ENCODE data around the gene RAD51AP1. TPM values are rescaled to one million over a fixed set of nuclear protein-coding genes. Genes with fewer than 3 reads are reported as not detected.
A peak's percentile ranks its signal among the peaks of the same experiment; 100 is the strongest.

Gene RAD51AP1
- total RNA-seq (23.1 and 23.4 TPM in 2 replicates), polyA plus RNA-seq (5.2 and 9.0 TPM in 2 replicates), polyA minus RNA-seq (3.0 and 5.5 TPM in 2 replicates), Bru-seq, nascent RNA (percentile 84 among the genes with signal in this experiment), BruChase-seq, experiment 1, labeled RNA remaining after a 6-hour chase (percentile 72 among the genes with signal in this experiment), BruChase-seq, experiment 2, labeled RNA remaining after a 2-hour chase (percentile 86 among the genes with signal in this experiment)
- 11.0 and 14.4 TPM in 2 replicates for polyA plus RNA-seq (2011; cell fraction: cytosol; rRNA removed)
- polyA plus RNA-seq (2011; cell fraction: nucleus; rRNA removed) = 17.9 and 38.4 TPM in 2 replicates
- 9.6 and 20.0 TPM in 2 replicates for polyA plus RNA-seq (2012)
- polyA minus RNA-seq (2011; cell fraction: cytosol; rRNA and poly(A)+ RNA removed) = 12.2 TPM
- 8.2 and 14.4 TPM in 2 replicates for polyA minus RNA-seq (2011; cell fraction: nucleus; rRNA and poly(A)+ RNA removed)
- long read RNA-seq, transcript RAD51AP1-201 (10 exons, 2,163 nt) = minor isoform, 7 of 52 reads
- long read RNA-seq, transcript RAD51AP1-202 (9 exons, 2,113 nt) = major isoform, 26 of 52 reads
- long read RNA-seq, partial matches to known transcripts = 2 of 52 reads
- long read RNA-seq, other reads (novel, unspliced or antisense) = 16 of 52 reads

GRCh38 chr12:4538207-4539160, at the start of gene RAD51AP1:
Gene RAD51AP1, plus strand, starts transcription at chr12:4538890. Its CDS starts 50 bp downstream, at chr12:4538940.
- Histone ChIP-seq H3K9me1 (replicated peaks; ENCODE audit: control insufficient read depth, extremely low read depth, insufficient read depth, low read length) (no peaks in the 10 kb centered on the region), H3K9ac (replicated peaks; ENCODE audit: extremely low read depth, insufficient read depth, low read length) (peak within 1 kb of the TSS; percentile 100), H3K79me2 (ENCODE audit: control insufficient read depth, insufficient read depth, low read length) (peaks cover 44% of the 10 kb centered on the region), H4K20me1 (replicated peaks; ENCODE audit: control insufficient read depth, extremely low read depth, insufficient read depth, low read length) (no peaks in the 10 kb centered on the region), H3K36me3 (ENCODE audit: control insufficient read depth in 2 of 2, extremely low read depth in 1 of 2, insufficient read depth in 2 of 2, low read length in 2 of 2) (peaks cover 0 to 6% of the 10 kb centered on the region in 2 experiments), H2AFZ (ENCODE audit: low read depth, low read length) (peak within 1 kb of the TSS; percentile 95), H3K4me2 (ENCODE audit: insufficient read depth, low read length) (peak within 1 kb of the TSS; percentile 97), H3K9me3 (replicated peaks; ENCODE audit: control insufficient read depth, insufficient read depth, low read length) (no peaks in the 10 kb centered on the region), H3K27ac (ENCODE audit: insufficient read depth, low read depth, low read length) (peak within 1 kb of the TSS; percentile 98), H3K4me1 (ENCODE audit: control insufficient read depth, extremely low read depth, insufficient read depth, low read length) (peaks cover 23% of the 10 kb centered on the region), H3K27me3 (ENCODE audit: control insufficient read depth in 2 of 2, insufficient read depth in 2 of 2, low read length in 2 of 2) (no peaks in the 10 kb centered on the region), H3K4me3 (replicated peaks in 1 of 3; ENCODE audit: insufficient read depth in 1 of 3, low read depth in 1 of 3, low read length in 3 of 3) (peak within 1 kb of the TSS; percentile 76 to 99 (median 97))
- TF ChIP-seq MYC (IDR thresholded peaks at IDR 0.05; ENCODE audit: low read depth, low read length) = peak; percentile 25
- peak; percentile 18 for TF ChIP-seq POLR2A (IDR thresholded peaks at IDR 0.05; ENCODE audit: low read depth, low read length)
- TF ChIP-seq POLR2AphosphoS5 (IDR thresholded peaks at IDR 0.05; ENCODE audit: insufficient read depth, low read depth, low read length) = no peak
- peak; percentile 45 for TF ChIP-seq MAX (IDR thresholded peaks at IDR 0.05; ENCODE audit: insufficient read depth, insufficient read length)
- ChIA-PET CTCF (interaction anchor here (0.7 to 1.4 kb wide), 4 partner anchors 11 to 261 kb away, joined by 3 to 6 read pairs (median 3); no protein-coding TSS in a partner anchor), POLR2A (no interaction called here)
- DNase-seq (ENCODE audit: low read depth, low spot score) = peak; percentile 98
- dilution Hi-C loops (cut with MboI; ENCODE audit: extremely low pct_ligation_motif_present, low sequenced_read_pairs) = no loop called here
- BruUV-seq (replicated peaks) = no TSS peak
- peak; percentile 92 for FAIRE-seq
- intact Hi-C loops (cut with micrococcal nuclease) = loop anchor here (1.0 to 5.0 kb wide), 4 partner anchors 66 to 666 kb away; partner anchors contain the start of genes PARP11 and TIGAR

All from endothelial cell of umbilical vein (primary cell).